ENCODE data around the gene RFLNA.

The RFLNA gene

GRCh38 chr12:124364543-124364942 is 69.7 kb downstream of the RFLNA start:
- Histone ChIP-seq H3K4me3 (ENCODE audit: low read depth in 1 of 2, low read length in 2 of 2) (no peak overlapping the region), H3K4me1 (ENCODE audit: control insufficient read depth in 1 of 2, insufficient read depth in 2 of 2, low read length in 2 of 2) (peaks cover 27 to 37% of the 10 kb centered on the region in 2 donors), H3K9ac (ENCODE audit: low read depth in 1 of 2, low read length in 2 of 2) (no peak overlapping the region), H3K9me3 (ENCODE audit: control insufficient read depth in 1 of 2, low read length in 2 of 2) (no peaks in the 10 kb centered on the region), H3K27me3 (ENCODE audit: control insufficient read depth in 1 of 2, insufficient read depth in 2 of 2, low read length in 2 of 2) (no peaks in the 10 kb centered on the region), H3K36me3 (ENCODE audit: control insufficient read depth in 1 of 2, insufficient read depth in 2 of 2, low read length in 2 of 2) (peaks cover 5 to 29% of the 10 kb centered on the region in 2 donors), H3K27ac (ENCODE audit: low read depth, low read length) (no peak overlapping the region)

Data from duodenal mucosa (tissue), 2 donors.